ENCODE results near the gene SEMA6B. TPM values are rescaled to one million over a fixed set of nuclear protein-coding genes. Genes with fewer than 3 reads are reported as not detected.
"Not testable (repeated sequence)": the region's sequence is repeated elsewhere in the genome, so short reads cannot be mapped to it uniquely, and the experiment has no call there.

The SEMA6B gene
- total and polyA plus RNA-seq, 3 experiments from 2014 or later = 0.55 to 0.91 TPM; not detected in 1

DNA sequence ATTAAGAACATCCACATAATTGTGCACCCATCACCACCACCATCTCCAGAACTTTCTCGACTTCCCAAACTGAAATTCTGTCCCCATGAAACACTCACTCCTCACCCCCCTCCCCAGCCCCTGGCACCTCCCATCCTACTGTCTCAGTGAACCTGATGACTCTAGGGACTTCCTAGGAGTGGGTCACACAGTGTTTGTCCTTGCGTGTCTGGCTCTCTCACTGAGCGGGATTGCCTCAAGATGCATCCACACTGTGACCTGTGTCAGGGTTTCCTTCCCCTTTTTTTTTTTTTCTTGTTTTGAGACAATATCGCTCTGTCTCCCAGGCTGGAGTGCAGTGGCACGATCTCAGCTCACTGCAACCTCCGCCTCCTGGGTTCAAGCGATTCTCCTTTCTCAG, 2.6 kb upstream of the SEMA6B start:
- CTCF ChIA-PET; H3K9me3 Mint-ChIP-seq; H3K4me1 ChIP-seq (ENCODE audit: insufficient read depth, low read length); H3K4me3 ChIP-seq (ENCODE audit: low read length); H3K27ac Mint-ChIP-seq; H3K36me3 ChIP-seq (ENCODE audit: insufficient read depth, low read length); H3K4me3 Mint-ChIP-seq; H3K27me3 Mint-ChIP-seq; DNase-seq; POLR2A ChIA-PET; H3K36me3 Mint-ChIP-seq; H3K4me1 Mint-ChIP-seq; H3K9me3 ChIP-seq (ENCODE audit: low read length); H3K27ac ChIP-seq (ENCODE audit: low read depth, low read length); H3K27me3 ChIP-seq (ENCODE audit: insufficient read depth, low read length, poor library complexity, severe bottlenecking): not testable (repeated sequence)

DNA sequence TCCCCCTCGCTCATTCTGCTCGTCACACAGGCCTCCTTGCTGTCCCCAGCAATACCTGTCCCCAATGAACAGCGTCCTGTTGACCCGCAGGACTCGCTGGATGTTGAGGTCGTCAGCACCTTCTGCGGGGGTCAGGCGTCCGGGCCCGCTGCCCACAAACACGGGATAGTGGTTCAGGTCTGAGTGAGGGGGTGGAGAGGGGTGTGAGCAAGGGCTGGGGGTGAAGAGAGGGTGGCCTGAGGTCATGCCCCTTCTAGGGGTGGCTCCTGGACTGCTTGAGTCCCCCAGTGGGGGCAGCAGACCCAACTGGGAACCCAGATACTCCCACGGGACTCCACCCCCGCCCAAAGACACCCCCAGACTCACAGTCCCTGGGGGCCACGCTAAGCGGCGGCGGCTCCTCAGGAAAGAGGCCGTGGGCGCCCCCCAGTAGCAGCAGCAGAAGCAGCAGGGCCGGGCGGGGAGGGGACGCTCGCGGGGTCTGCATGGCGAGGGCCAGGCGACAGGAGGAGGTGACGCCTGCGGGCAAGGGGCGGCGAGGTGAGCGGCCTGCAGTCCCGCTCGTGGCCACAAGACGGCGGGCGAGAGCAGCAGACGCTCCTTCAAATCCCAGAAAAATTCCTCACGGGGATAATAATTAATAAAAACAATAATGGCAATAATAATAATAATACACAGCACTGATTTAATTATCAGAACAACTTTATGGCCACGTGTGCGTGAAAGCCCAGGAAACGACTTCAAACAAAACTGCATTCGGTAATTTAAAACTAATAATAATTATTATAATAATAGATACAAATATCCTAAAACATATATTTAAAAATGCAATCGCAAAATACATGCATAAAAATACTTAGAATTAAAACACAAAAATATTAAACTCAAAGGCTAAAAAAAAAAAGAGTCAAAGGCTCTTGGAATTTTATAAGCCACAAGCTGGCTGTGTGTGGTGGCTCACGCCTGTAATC, 1.2 kb downstream of the SEMA6B start:
- peak overlapping the region in 2 of 8 donors; percentile 79 to 80 for H3K27ac Mint-ChIP-seq
- peaks cover 2 to 3% of the 10 kb centered on the region in 2 donors for H3K27me3 Mint-ChIP-seq
- ChIA-PET POLR2A (interaction anchor here (0.7 kb wide), 1 partner anchor 474 kb away, joined by 3 read pairs; no protein-coding TSS in a partner anchor), CTCF (interaction anchor here (0.7 to 0.9 kb wide), 2 partner anchors 12 to 78 kb away, joined by 4 to 5 read pairs; no protein-coding TSS in a partner anchor)
- no peaks in the 10 kb centered on the region for H3K9me3 ChIP-seq (ENCODE audit: low read length)
- no peaks in the 10 kb centered on the region for H3K4me1 ChIP-seq (ENCODE audit: insufficient read depth, low read length)
- H3K27ac ChIP-seq (ENCODE audit: low read depth, low read length) = no peak overlapping the region
- no peak overlapping the region for H3K4me3 Mint-ChIP-seq
- no peaks in the 10 kb centered on the region for H3K36me3 ChIP-seq (ENCODE audit: insufficient read depth, low read length)
- H3K9me3 Mint-ChIP-seq = no peaks in the 10 kb centered on the region
- no peaks in the 10 kb centered on the region for H3K4me1 Mint-ChIP-seq
- DNase-seq = peak in 3 of 5 donors; percentile 14 to 24 (median 20)
- no peak overlapping the region for H3K4me3 ChIP-seq (ENCODE audit: low read length)
- no peaks in the 10 kb centered on the region for H3K27me3 ChIP-seq (ENCODE audit: insufficient read depth, low read length, poor library complexity, severe bottlenecking)
- H3K36me3 Mint-ChIP-seq = no peaks in the 10 kb centered on the region

DNA sequence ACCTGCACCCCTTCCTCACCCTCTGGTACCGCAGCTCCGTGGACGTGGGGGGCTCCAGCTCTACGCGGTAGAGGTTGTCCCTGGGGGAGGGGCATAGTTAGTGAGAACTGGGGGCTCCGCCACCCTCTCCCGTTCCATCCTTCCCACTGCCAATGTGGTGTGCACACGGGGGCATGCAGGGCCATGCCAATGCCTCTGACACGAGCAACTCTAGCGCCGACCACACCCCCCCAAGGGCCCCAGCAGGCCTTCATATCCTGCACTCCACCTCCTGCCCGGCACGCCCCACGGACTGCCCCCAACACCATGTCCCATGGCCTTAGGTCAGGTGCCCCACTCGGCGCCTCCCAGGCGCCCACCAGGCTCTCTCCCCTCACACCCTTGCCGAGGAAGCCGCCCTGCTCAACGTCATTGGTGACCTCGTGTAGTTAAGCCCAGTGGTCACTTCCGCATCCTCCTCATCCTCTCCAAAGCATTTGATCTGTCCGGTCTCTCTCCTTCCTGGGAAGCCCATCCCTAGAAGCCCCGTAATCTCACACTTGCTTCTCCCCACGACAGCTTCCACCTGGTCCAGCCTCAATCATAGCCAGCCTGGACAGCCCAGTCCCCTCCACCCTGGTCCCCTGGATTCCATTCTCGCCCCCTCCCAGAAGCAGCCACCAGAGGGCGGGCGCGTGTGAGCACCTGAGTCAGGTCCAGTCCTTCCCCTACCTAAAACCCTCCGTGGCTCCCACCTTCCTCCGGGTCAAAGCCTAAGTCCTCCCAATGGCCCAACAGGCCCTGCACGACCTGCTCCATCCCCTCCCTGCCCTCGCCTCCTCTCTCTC, 2.1 kb downstream of the SEMA6B start:
- Mint-ChIP-seq H3K4me1 (no peaks in the 10 kb centered on the region), H3K27ac (peak overlapping the region in 2 of 8 donors; percentile 60 to 80), H3K27me3 (peaks cover 6 to 10% of the 10 kb centered on the region in 2 donors), H3K4me3 (no peak overlapping the region), H3K9me3 (no peaks in the 10 kb centered on the region), H3K36me3 (no peaks in the 10 kb centered on the region)
- Histone ChIP-seq H3K4me3 (ENCODE audit: low read length) (no peak overlapping the region), H3K36me3 (ENCODE audit: insufficient read depth, low read length) (no peaks in the 10 kb centered on the region), H3K9me3 (ENCODE audit: low read length) (no peaks in the 10 kb centered on the region), H3K4me1 (ENCODE audit: insufficient read depth, low read length) (no peaks in the 10 kb centered on the region), H3K27me3 (ENCODE audit: insufficient read depth, low read length, poor library complexity, severe bottlenecking) (no peaks in the 10 kb centered on the region), H3K27ac (ENCODE audit: low read depth, low read length) (no peak overlapping the region)
- POLR2A ChIA-PET = no interaction called here
- DNase-seq = no peak
- CTCF ChIA-PET = interaction anchor here (1.0 to 1.2 kb wide), 2 partner anchors 9 to 79 kb away, joined by 3 read pairs; no protein-coding TSS in a partner anchor

DNA sequence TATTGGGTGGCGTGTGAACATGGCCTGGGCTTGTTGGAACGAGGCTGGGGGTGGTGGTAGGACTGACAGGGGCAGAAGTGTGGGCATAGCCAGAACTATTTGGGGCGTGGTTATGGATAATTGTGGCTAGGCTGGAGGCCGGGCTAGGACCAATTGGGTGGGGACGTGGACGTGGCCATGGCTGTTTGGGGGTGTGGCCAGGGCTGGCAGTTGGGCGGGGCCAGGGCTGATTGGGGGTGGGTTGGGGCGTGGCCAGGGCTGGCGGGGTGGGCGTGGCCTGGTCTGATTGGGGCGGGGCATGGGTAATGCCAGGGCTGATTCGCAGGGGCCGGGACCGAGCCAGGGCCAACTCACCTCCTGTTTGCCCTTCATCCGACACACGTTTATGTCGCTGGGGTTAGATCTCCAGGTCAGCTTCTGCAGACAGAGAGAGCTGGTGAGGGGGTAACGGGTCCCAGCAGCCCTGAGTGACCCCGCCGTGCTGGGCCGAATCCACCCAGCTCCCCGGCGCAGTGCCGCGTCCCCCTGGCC, 2.8 kb downstream of the SEMA6B start:
- Histone ChIP-seq H3K4me3 (ENCODE audit: low read length) (no peak overlapping the region), H3K9me3 (ENCODE audit: low read length) (no peaks in the 10 kb centered on the region), H3K36me3 (ENCODE audit: insufficient read depth, low read length) (no peaks in the 10 kb centered on the region), H3K4me1 (ENCODE audit: insufficient read depth, low read length) (no peaks in the 10 kb centered on the region), H3K27me3 (ENCODE audit: insufficient read depth, low read length, poor library complexity, severe bottlenecking) (no peaks in the 10 kb centered on the region), H3K27ac (ENCODE audit: low read depth, low read length) (no peak overlapping the region)
- H3K27ac Mint-ChIP-seq = no peak overlapping the region
- peaks cover 6 to 14% of the 10 kb centered on the region in 2 donors for H3K27me3 Mint-ChIP-seq
- no peak for DNase-seq
- no peaks in the 10 kb centered on the region for H3K36me3 Mint-ChIP-seq
- POLR2A ChIA-PET = no interaction called here
- peaks cover 0 to 1% (median 0%) of the 10 kb centered on the region in 5 donors for H3K9me3 Mint-ChIP-seq
- CTCF ChIA-PET = interaction anchor here (1.0 to 1.2 kb wide), 2 partner anchors 10 to 79 kb away, joined by 3 read pairs; no protein-coding TSS in a partner anchor
- no peak overlapping the region for H3K4me3 Mint-ChIP-seq
- H3K4me1 Mint-ChIP-seq = no peaks in the 10 kb centered on the region

DNA sequence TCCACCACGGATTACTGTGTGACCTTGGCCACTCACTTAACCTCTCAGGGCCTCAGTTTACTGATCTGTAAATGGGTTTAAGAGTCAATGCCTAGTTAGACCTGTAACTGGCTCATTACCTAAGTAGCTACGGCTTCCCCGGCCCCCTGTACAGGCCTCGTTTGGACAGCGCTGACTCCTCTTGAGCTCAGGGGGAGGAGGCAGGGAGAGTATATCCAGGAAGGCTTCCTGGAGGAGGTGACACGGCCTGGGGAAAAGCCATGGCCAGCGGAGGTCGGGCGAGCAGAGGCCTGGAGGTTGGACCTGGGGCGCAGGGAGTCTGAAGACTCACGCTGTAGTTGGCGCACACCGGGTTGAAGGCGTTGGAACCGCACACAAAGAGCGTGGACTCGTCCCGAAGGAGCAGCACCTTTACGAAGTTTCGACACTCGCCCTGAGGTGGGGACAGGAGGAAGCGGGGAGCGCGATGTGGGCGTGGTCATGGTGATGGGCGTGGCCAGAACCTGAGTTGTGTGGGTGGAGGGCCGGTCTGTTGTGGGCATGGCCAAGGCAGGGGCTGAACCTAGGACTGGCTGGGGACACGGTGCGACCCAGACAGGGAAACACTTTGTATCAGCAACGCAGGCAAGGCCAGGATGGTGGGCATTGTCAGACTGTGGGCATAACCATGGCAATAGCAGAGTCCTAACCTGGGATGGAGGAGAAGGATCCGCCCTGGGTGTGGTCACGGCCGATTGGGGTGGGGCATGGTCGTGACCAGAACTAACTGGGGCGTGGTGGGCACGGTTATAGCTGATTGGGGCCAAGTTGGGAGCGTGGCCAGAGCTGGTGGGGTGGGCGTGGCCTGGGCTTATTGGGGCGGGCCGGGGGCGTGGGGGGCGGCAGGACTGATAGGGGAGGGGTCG, 3.6 kb downstream of the SEMA6B start:
- H3K4me3 Mint-ChIP-seq = no peak overlapping the region
- H3K4me1 ChIP-seq (ENCODE audit: insufficient read depth, low read length) = no peaks in the 10 kb centered on the region
- ChIA-PET CTCF (no interaction called here), POLR2A (no interaction called here)
- H3K4me3 ChIP-seq (ENCODE audit: low read length) = no peak overlapping the region
- H3K27ac Mint-ChIP-seq = no peak overlapping the region
- peaks cover 6 to 15% of the 10 kb centered on the region in 2 donors for H3K27me3 Mint-ChIP-seq
- H3K4me1 Mint-ChIP-seq = no peaks in the 10 kb centered on the region
- H3K9me3 Mint-ChIP-seq = peaks cover 0 to 1% (median 0%) of the 10 kb centered on the region in 5 donors
- no peak for DNase-seq
- no peaks in the 10 kb centered on the region for H3K9me3 ChIP-seq (ENCODE audit: low read length)
- H3K27me3 ChIP-seq (ENCODE audit: insufficient read depth, low read length, poor library complexity, severe bottlenecking) = no peaks in the 10 kb centered on the region
- H3K36me3 Mint-ChIP-seq = no peaks in the 10 kb centered on the region
- H3K36me3 ChIP-seq (ENCODE audit: insufficient read depth, low read length) = no peaks in the 10 kb centered on the region
- no peak overlapping the region for H3K27ac ChIP-seq (ENCODE audit: low read depth, low read length)

DNA sequence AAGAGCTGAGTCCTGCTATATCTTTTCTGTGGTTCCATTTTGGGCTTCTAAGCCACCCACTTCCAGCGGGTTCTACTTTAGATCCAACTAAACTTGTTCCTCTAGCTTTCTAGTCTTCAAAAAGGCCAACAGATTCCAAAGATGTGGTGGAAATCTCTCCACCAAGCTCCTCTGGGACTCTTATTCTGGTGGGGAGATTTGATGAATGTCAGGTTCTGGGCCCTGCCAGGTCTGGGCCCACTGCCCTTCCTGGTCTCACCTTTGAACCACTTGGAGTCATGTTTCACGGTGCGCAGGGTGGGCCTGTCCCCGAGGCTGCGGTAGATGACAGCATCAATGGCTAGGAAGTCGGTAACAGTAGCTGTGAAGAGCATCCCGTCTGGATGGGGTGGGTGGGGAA, 4.8 kb downstream of the SEMA6B start:
- Mint-ChIP-seq H3K4me1 (no peaks in the 10 kb centered on the region), H3K27me3 (peaks cover 6 to 18% of the 10 kb centered on the region in 2 donors), H3K9me3 (peaks cover 0 to 1% (median 0%) of the 10 kb centered on the region in 5 donors), H3K36me3 (no peaks in the 10 kb centered on the region), H3K4me3 (no peak overlapping the region), H3K27ac (no peak overlapping the region)
- Histone ChIP-seq H3K9me3 (ENCODE audit: low read length) (no peaks in the 10 kb centered on the region), H3K4me1 (ENCODE audit: insufficient read depth, low read length) (no peaks in the 10 kb centered on the region), H3K27ac (ENCODE audit: low read depth, low read length) (no peak overlapping the region), H3K27me3 (ENCODE audit: insufficient read depth, low read length, poor library complexity, severe bottlenecking) (no peaks in the 10 kb centered on the region), H3K4me3 (ENCODE audit: low read length) (no peak overlapping the region), H3K36me3 (ENCODE audit: insufficient read depth, low read length) (no peaks in the 10 kb centered on the region)
- ChIA-PET CTCF (no interaction called here), POLR2A (no interaction called here)
- DNase-seq = no peak

DNA sequence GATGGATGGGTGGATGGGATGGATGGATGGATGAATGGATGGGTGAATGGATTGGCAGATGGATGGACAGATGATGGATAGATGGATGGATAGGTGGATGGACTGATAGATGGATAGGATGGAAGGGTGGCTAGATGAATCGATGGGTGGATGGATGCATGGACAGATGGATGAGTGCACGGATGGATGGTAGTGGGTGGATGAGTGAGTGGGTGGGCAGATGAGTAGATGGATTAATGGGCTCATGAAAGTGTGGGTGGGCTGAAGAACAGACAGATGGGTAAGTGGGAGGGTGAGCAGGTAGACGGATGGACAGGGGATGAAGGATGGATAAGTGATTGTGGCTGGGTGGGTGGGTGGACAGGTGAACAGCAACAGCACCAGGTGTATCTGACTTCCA, 5.7 kb downstream of the SEMA6B start:
- Mint-ChIP-seq H3K4me3 (no peak overlapping the region), H3K9me3 (peaks cover 0 to 1% (median 0%) of the 10 kb centered on the region in 5 donors), H3K27ac (peak overlapping the region in 1 of 8 donors; percentile 58), H3K36me3 (no peaks in the 10 kb centered on the region), H3K4me1 (no peaks in the 10 kb centered on the region), H3K27me3 (peaks cover 5 to 22% of the 10 kb centered on the region in 2 donors)
- Histone ChIP-seq H3K27ac (ENCODE audit: low read depth, low read length) (no peak overlapping the region), H3K27me3 (ENCODE audit: insufficient read depth, low read length, poor library complexity, severe bottlenecking) (no peaks in the 10 kb centered on the region), H3K4me1 (ENCODE audit: insufficient read depth, low read length) (no peaks in the 10 kb centered on the region), H3K9me3 (ENCODE audit: low read length) (no peaks in the 10 kb centered on the region), H3K4me3 (ENCODE audit: low read length) (no peak overlapping the region), H3K36me3 (ENCODE audit: insufficient read depth, low read length) (no peaks in the 10 kb centered on the region)
- ChIA-PET CTCF (no interaction called here), POLR2A (no interaction called here)
- no peak for DNase-seq

All from CD8-positive, alpha-beta memory T cell (primary cell).